ENCODE results near the gene SLC8B1. TPM values are rescaled to one million over a fixed set of nuclear protein-coding genes. Genes with fewer than 3 reads are reported as not detected.

SLC8B1 gene
- total and polyA plus RNA-seq, 2 donors (not counting 3 experiments of a cell fraction or from before 2014, with no cell fraction given): 29.9 to 45.4 TPM

DNA sequence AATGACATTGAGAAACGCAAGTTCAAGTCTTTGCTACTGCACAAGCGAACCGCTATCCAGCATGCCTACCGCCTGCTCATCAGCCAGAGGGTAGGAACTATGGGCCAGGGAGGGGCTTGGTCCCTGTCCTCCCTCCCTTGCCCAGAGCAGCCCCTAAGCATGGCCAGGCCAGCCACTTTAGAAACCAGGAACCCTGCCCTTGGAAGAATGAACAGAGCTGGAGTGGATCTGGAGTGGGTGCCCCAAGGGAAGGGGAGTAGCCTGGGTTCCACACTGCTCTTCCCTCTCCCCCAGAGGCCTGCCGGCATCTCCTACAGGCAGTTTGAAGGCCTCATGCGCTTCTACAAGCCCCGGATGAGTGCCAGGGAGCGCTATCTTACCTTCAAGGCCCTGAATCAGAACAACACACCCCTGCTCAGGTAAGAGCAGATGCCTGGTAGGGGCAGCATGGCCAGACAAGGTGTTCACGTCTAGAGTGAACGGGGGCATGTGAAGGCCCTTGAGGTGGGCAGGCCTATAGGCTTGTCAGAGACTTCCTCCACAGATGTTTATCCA lies 57.9 kb downstream of the SLC8B1 start:
- H3K4me3 ChIP-seq (replicated peaks in 1 of 3; ENCODE audit: insufficient read depth in 1 of 3, low read depth in 1 of 3, low read length in 3 of 3): no peak overlapping the region
- TF ChIP-seq MYC (IDR thresholded peaks at IDR 0.05; ENCODE audit: low read depth, low read length) (no peak), JUN (IDR thresholded peaks at IDR 0.05; ENCODE audit: borderline replicate concordance, insufficient read depth, insufficient read length, low read depth) (no peak), POLR2A (IDR thresholded peaks at IDR 0.05; ENCODE audit: low read depth, low read length) (no peak), FOS (IDR thresholded peaks at IDR 0.05; ENCODE audit: borderline replicate concordance, insufficient read depth, low read length) (no peak), POLR2AphosphoS5 (IDR thresholded peaks at IDR 0.05; ENCODE audit: insufficient read depth, low read depth, low read length) (no peak), GATA2 (IDR thresholded peaks at IDR 0.05; ENCODE audit: insufficient read depth, insufficient read length, low read depth, low read length) (no peak), EZH2 (IDR thresholded peaks at IDR 0.05; ENCODE audit: borderline replicate concordance, low read depth, low read length, severe bottlenecking) (no peak)
- TF ChIP-seq, protein P1, sequence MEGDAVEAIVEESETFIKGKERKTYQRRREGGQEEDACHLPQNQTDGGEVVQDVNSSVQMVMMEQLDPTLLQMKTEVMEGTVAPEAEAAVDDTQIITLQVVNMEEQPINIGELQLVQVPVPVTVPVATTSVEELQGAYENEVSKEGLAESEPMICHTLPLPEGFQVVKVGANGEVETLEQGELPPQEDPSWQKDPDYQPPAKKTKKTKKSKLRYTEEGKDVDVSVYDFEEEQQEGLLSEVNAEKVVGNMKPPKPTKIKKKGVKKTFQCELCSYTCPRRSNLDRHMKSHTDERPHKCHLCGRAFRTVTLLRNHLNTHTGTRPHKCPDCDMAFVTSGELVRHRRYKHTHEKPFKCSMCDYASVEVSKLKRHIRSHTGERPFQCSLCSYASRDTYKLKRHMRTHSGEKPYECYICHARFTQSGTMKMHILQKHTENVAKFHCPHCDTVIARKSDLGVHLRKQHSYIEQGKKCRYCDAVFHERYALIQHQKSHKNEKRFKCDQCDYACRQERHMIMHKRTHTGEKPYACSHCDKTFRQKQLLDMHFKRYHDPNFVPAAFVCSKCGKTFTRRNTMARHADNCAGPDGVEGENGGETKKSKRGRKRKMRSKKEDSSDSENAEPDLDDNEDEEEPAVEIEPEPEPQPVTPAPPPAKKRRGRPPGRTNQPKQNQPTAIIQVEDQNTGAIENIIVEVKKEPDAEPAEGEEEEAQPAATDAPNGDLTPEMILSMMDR (IDR thresholded peaks at IDR 0.05; ENCODE audit: extremely low read depth in 1 of 2, insufficient read depth in 1 of 2, low read depth in 1 of 2, low read length in 2 of 2): no peak
- TF ChIP-seq, protein P2, sequence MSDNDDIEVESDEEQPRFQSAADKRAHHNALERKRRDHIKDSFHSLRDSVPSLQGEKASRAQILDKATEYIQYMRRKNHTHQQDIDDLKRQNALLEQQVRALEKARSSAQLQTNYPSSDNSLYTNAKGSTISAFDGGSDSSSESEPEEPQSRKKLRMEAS (IDR thresholded peaks at IDR 0.05; ENCODE audit: insufficient read depth, insufficient read length): no peak
- no peaks in the 10 kb centered on the region for H3K4me1 ChIP-seq (ENCODE audit: control insufficient read depth, extremely low read depth, insufficient read depth, low read length)
- peaks cover 0 to 11% of the 10 kb centered on the region in 2 experiments for H3K36me3 ChIP-seq (ENCODE audit: control insufficient read depth in 2 of 2, extremely low read depth in 1 of 2, insufficient read depth in 2 of 2, low read length in 2 of 2)
- H3K27ac ChIP-seq (ENCODE audit: insufficient read depth, low read depth, low read length): no peak overlapping the region
- POLR2A ChIA-PET: interaction anchor here (0.6 kb wide), 1 partner anchor 12 kb away, joined by 3 read pairs; no protein-coding TSS in a partner anchor
- H4K20me1 ChIP-seq (replicated peaks; ENCODE audit: control insufficient read depth, extremely low read depth, insufficient read depth, low read length): no peaks in the 10 kb centered on the region
- no peak overlapping the region for H2AFZ ChIP-seq (ENCODE audit: low read depth, low read length)
- no peak for FAIRE-seq
- no peaks in the 10 kb centered on the region for H3K9me3 ChIP-seq (replicated peaks; ENCODE audit: control insufficient read depth, insufficient read depth, low read length)
- dilution Hi-C loops (cut with MboI; ENCODE audit: extremely low pct_ligation_motif_present, low sequenced_read_pairs) (no loop called here), intact Hi-C loops (cut with micrococcal nuclease) (no loop called here)
- no peaks in the 10 kb centered on the region for H3K27me3 ChIP-seq (ENCODE audit: control insufficient read depth in 2 of 2, insufficient read depth in 2 of 2, low read length in 2 of 2)
- H3K9ac ChIP-seq (replicated peaks; ENCODE audit: extremely low read depth, insufficient read depth, low read length): no peak overlapping the region
- CTCF ChIA-PET: no interaction called here
- no peaks in the 10 kb centered on the region for H3K79me2 ChIP-seq (ENCODE audit: control insufficient read depth, insufficient read depth, low read length)
- no peak overlapping the region for H3K4me2 ChIP-seq (ENCODE audit: insufficient read depth, low read length)
- no peak for DNase-seq (ENCODE audit: low read depth, low spot score)
- H3K9me1 ChIP-seq (replicated peaks; ENCODE audit: control insufficient read depth, extremely low read depth, insufficient read depth, low read length): no peaks in the 10 kb centered on the region
- no TSS peak for BruUV-seq (replicated peaks)
